Measurements from ENCODE around the gene SOCS3.

GRCh38 chr17:78330570-78331224 is 29.2 kb downstream of the SOCS3 start:
- TF ChIP-seq CTCF (IDR thresholded peaks at IDR 0.05) (no peak), POLR2A (IDR thresholded peaks at IDR 0.05) (no peak)

Data from lower leg skin (tissue), 3 donors.